ENCODE results near the gene PTGS1. TPM values are rescaled to one million over a fixed set of nuclear protein-coding genes. Genes with fewer than 3 reads are reported as not detected.
"Not testable (repeated sequence)": the region's sequence is repeated elsewhere in the genome, so short reads cannot be mapped to it uniquely, and the experiment has no call there.

PTGS1 gene
- total and polyA plus RNA-seq, 8 donors: 0.32 to 9.9 (median 0.99) TPM

- no peak overlapping the region for H3K27ac ChIP-seq
- FAIRE-seq: no peak
- H3K9me3 ChIP-seq: no peaks in the 10 kb centered on the region
- ATAC-seq: no peak
- WGBS, 2 donors: 78 to 89% methylated on average over 3 of the region's 3 CpGs
- no peaks in the 10 kb centered on the region for H3K4me1 ChIP-seq
- TF ChIP-seq CTCF (IDR thresholded peaks at IDR 0.05): no peak
- H3K4me3 ChIP-seq: no peak overlapping the region
- intact Hi-C loops (cut with DNase I): loop anchor here in 1 of 3 donors (10.0 kb wide), 1 partner anchor 56 kb away; no protein-coding TSS in a partner anchor
- H3K27me3 ChIP-seq: no peaks in the 10 kb centered on the region
- DNase-seq: no peak
- no peaks in the 10 kb centered on the region for H3K36me3 ChIP-seq
Measured at GRCh38 chr9:122398371-122398924, 27.6 kb downstream of the PTGS1 start.

- no peak for ATAC-seq
- DNase-seq: no peak
- Histone ChIP-seq H3K36me3 (no peaks in the 10 kb centered on the region), H3K27ac (no peak overlapping the region), H3K9me3 (no peaks in the 10 kb centered on the region), H3K27me3 (no peaks in the 10 kb centered on the region), H3K4me1 (no peaks in the 10 kb centered on the region), H3K4me3 (no peak overlapping the region)
- 73 to 80% methylated on average over 8 of the region's 8 CpGs for WGBS, 2 donors
- TF ChIP-seq CTCF (IDR thresholded peaks at IDR 0.05): no peak
- intact Hi-C loops (cut with DNase I): no loop called here
- FAIRE-seq: no peak
Measured at GRCh38 chr9:122401896-122402295, 31.1 kb downstream of the PTGS1 start.

- H3K27me3 ChIP-seq: no peaks in the 10 kb centered on the region
- no peak for DNase-seq
- peak in 2 of 4 donors; percentile 41 to 42 for ATAC-seq
- H3K4me3 ChIP-seq: no peak overlapping the region
- no peak overlapping the region for H3K27ac ChIP-seq
- no peak for TF ChIP-seq CTCF (IDR thresholded peaks at IDR 0.05)
- no peak for FAIRE-seq
- H3K9me3 ChIP-seq: no peaks in the 10 kb centered on the region
- no peaks in the 10 kb centered on the region for H3K4me1 ChIP-seq
- intact Hi-C loops (cut with DNase I): no loop called here
- 43 to 46% methylated on average over 3 of the region's 3 CpGs for WGBS, 2 donors
- H3K36me3 ChIP-seq: no peaks in the 10 kb centered on the region
Measured at GRCh38 chr9:122402403-122402871, 31.6 kb downstream of the PTGS1 start.

GRCh38 chr9:122402874-122403273 lies 32.0 kb downstream of the PTGS1 start:
- intact Hi-C loops (cut with DNase I): no loop called here
- ATAC-seq (no peak), FAIRE-seq (no peak), DNase-seq (no peak)
- Histone ChIP-seq H3K36me3 (no peaks in the 10 kb centered on the region), H3K4me1 (no peaks in the 10 kb centered on the region), H3K9me3 (no peaks in the 10 kb centered on the region), H3K27ac (no peak overlapping the region), H3K4me3 (no peak overlapping the region), H3K27me3 (no peaks in the 10 kb centered on the region)
- no peak for TF ChIP-seq CTCF (IDR thresholded peaks at IDR 0.05)
- 74 to 89% methylated on average over 3 of the region's 3 CpGs for WGBS, 2 donors

- intact Hi-C loops (cut with DNase I): no loop called here
- Histone ChIP-seq H3K27ac (no peak overlapping the region), H3K4me3 (no peak overlapping the region), H3K9me3 (no peaks in the 10 kb centered on the region), H3K4me1 (no peaks in the 10 kb centered on the region), H3K27me3 (no peaks in the 10 kb centered on the region), H3K36me3 (no peaks in the 10 kb centered on the region)
- FAIRE-seq (no peak), ATAC-seq (no peak), DNase-seq (no peak)
- 39 to 61% methylated on average over 6 of the region's 6 CpGs for WGBS, 2 donors
- TF ChIP-seq CTCF (IDR thresholded peaks at IDR 0.05): no peak
Measured at GRCh38 chr9:122403381-122404000, 32.7 kb downstream of the PTGS1 start.

GRCh38 chr9:122405304-122406069 lies 34.7 kb downstream of the PTGS1 start:
- H3K4me3 ChIP-seq; intact Hi-C loops (cut with DNase I); H3K9me3 ChIP-seq; FAIRE-seq; ATAC-seq; DNase-seq; H3K27ac ChIP-seq; H3K36me3 ChIP-seq; H3K27me3 ChIP-seq; H3K4me1 ChIP-seq: not testable (repeated sequence)
- WGBS, 2 donors: 79 to 84% methylated on average over 15 of the region's 15 CpGs
